Gastroesophageal sphincter (tissue), 4 donors: ENCODE measurements around the gene CCP110. TPM values are rescaled to one million over a fixed set of nuclear protein-coding genes. Genes with fewer than 3 reads are reported as not detected.

ENCODE experiments used
- ATAC-seq: fragments of 150-250 bp; one replicate; pipeline ENCODE4 v1.9.1; 2016; ENCODE audit warnings: mild to moderate bottlenecking, moderate library complexity
- H3K27ac ChIP-seq, 4 donors: fragments of 200-600 bp; sonication (generic) in 3 of 4; 1 replicate in 3 of 4; 2 replicates in 1 of 4; pipeline ENCODE4 v1.5.1; 2016 to 2019
- H3K27me3 ChIP-seq: fragments of 200-600 bp; sonication (generic); one replicate; pipeline ENCODE4 v1.5.1; 2019
- H3K36me3 ChIP-seq, 2 donors: fragments of 200-600 bp; sonication (generic); one replicate each; pipeline ENCODE4 v1.5.1; 2019; ENCODE audit warnings: control low read depth in 1 of 2
- H3K4me1 ChIP-seq, 3 donors: fragments of 200-600 bp; sonication (generic); 1 replicate in 2 of 3; 2 replicates in 1 of 3; pipeline ENCODE4 v1.5.1; 2016 to 2019; ENCODE audit warnings: control low read depth in 2 of 3
- H3K4me3 ChIP-seq, 2 donors: fragments of 200-600 bp; sonication (generic); one replicate each; pipeline ENCODE4 v1.5.1; 2019; ENCODE audit warnings: mild to moderate bottlenecking in 1 of 2, moderate library complexity in 1 of 2
- H3K9me3 ChIP-seq, 3 donors: fragments of 200-600 bp; sonication (generic); one replicate each; pipeline ENCODE4 v1.5.1; 2017 to 2019; ENCODE audit warnings: control low read depth in 2 of 3
- EP300 ChIP-seq: sonication (generic); formaldehyde crosslinking; IDR thresholded peaks from one replicate; pipeline ENCODE4 v1.6.1; 2017; ENCODE audit warnings: antibody characterized with exemption, mild to moderate bottlenecking
- POLR2A ChIP-seq, 2 donors: fragments of 450-650 bp; IDR thresholded peaks; one replicate each; pipeline ENCODE4 v1.6.1; 2017; ENCODE audit warnings: antibody characterized with exemption in 2 of 2, mild to moderate bottlenecking in 2 of 2, moderate library complexity in 1 of 2
- POLR2AphosphoS5 ChIP-seq: sonication (generic); formaldehyde crosslinking; IDR thresholded peaks from one replicate; pipeline ENCODE4 v1.6.1; 2017; ENCODE audit warnings: antibody characterized with exemption
- WGBS, 2 donors: methylation state at CpG; one replicate each; pipeline ENCODE4 v1.1.5; 2018; ENCODE audit warnings: low coverage in 1 of 2; 5-methylcytosine and 5-hydroxymethylcytosine counted together
- total RNA-seq, 4 donors: library from RNA; depleted of rRNA; stranded (reverse); fragments of >200 nt; gene quantifications; one replicate each; pipeline ENCODE4 v1.1.0, GENCODE V29; 2016
- TF ChIP-seq, protein P1 (sequence below), 4 experiments: fragments of 200-600 bp in 2 of 4; fragments of 450-650 bp in 2 of 4; sonication (generic) in 1 of 4; IDR thresholded peaks; one replicate each; pipeline ENCODE4 v1.5.1; 2017 to 2019; ENCODE audit warnings: antibody characterized with exemption in 4 of 4, mild to moderate bottlenecking in 2 of 4, moderate library complexity in 2 of 4

CCP110 gene
- total RNA-seq, 4 donors from 2014 or later, result 15.9 to 19.1 (median 17.5) TPM

DNA sequence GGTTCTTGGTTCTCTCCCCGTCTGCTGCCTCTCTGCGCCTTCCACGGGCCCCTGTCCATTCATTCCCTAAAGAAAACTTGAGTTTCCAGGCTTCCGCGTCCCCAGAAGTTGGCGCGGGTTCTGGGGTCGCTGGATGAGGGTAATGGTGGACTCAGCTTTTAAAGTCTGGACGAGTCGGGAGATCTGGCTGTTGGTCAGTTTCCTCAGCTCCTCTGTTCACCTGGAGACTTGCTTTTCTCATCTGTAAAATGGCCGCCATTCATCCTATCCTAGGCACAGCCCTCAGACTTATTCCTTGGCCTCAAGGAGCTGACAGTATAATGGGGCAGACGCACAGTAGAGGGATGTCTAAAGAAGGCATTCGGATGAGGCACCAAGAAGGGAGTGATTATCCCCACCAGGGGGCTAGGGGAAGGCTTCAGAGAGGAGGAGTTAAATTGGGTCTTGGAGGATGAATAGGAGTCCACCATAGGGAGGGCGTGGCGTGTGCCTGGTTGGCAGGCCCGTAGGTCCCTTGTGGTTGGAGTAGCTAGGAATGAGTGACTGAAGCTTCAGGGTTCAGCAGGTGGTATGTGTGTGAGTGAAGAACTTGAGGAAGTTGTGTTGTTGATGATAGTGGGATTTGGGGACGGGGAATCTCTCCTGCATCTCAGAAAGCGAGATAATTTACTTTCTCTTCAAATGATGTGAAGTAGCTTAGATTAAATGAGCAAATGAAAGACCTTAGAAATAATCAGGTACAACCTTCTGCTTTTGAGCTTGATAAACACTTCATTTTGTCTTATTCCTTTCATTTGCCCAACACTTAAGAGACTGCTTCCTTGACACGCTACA lies 32.4 kb downstream of the CCP110 start:
- 53 to 71% methylated on average over 5 to 13 of the region's 19 CpGs for WGBS, 2 donors
- Histone ChIP-seq H3K36me3 (peaks cover 0 to 10% of the 10 kb centered on the region in 2 donors), H3K27ac (peak overlapping the region; percentile 60 to 93 (median 90)), H3K9me3 (no peaks in the 10 kb centered on the region), H3K4me1 (peaks cover 0 to 36% (median 2%) of the 10 kb centered on the region in 3 donors), H3K4me3 (peak overlapping the region; percentile 69 to 87), H3K27me3 (no peaks in the 10 kb centered on the region)
- no peak for ATAC-seq
- TF ChIP-seq POLR2A (IDR thresholded peaks at IDR 0.05) (no peak), EP300 (no peak), POLR2AphosphoS5 (no peak)
- TF ChIP-seq, protein P1, sequence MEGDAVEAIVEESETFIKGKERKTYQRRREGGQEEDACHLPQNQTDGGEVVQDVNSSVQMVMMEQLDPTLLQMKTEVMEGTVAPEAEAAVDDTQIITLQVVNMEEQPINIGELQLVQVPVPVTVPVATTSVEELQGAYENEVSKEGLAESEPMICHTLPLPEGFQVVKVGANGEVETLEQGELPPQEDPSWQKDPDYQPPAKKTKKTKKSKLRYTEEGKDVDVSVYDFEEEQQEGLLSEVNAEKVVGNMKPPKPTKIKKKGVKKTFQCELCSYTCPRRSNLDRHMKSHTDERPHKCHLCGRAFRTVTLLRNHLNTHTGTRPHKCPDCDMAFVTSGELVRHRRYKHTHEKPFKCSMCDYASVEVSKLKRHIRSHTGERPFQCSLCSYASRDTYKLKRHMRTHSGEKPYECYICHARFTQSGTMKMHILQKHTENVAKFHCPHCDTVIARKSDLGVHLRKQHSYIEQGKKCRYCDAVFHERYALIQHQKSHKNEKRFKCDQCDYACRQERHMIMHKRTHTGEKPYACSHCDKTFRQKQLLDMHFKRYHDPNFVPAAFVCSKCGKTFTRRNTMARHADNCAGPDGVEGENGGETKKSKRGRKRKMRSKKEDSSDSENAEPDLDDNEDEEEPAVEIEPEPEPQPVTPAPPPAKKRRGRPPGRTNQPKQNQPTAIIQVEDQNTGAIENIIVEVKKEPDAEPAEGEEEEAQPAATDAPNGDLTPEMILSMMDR (IDR thresholded peaks at IDR 0.05), result no peak

DNA sequence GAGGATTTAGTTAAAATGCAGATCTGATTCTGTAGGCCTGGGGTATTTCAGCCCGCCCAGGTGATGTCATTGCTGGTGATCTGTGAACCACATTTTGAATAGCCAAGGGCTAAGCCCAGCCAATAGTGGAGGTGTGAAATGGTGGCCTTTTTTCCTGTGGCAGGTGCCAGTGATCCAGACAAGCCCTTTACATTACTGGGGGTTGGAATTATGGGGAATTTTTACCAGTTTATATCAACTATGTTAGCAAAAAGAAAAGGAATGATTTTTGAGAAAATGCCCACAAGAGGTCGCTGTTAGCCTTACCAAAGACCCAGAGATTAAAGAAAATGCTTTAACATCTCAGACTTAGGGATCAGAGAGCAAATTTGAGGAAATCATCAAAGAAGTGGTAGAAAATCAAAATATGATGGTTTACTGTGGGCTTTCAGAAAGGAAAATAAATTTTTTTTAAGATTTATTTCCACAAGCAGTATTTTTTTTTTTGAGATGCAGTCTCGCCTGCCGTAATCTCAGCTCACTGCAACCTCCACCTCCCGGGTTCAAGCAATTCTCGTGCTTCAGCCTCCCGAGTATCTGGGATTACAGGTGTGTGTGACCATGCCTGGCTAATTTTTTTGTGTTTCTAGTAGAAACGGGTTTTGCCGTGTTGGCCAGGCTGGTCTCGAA lies 35.6 kb downstream of the CCP110 start:
- Histone ChIP-seq H3K4me3 (no peak overlapping the region), H3K4me1 (peaks cover 0 to 33% (median 2%) of the 10 kb centered on the region in 3 donors), H3K36me3 (peaks cover 0 to 8% of the 10 kb centered on the region in 2 donors), H3K9me3 (peaks cover 0 to 14% (median 0%) of the 10 kb centered on the region in 3 donors), H3K27ac (no peak overlapping the region), H3K27me3 (no peaks in the 10 kb centered on the region)
- 69 to 73% methylated on average over 10 of the region's 10 CpGs for WGBS, 2 donors
- TF ChIP-seq, protein P1 (IDR thresholded peaks at IDR 0.05), result peak; percentile 56 to 71 (median 63)
- TF ChIP-seq POLR2AphosphoS5, result no peak
- ATAC-seq, result no peak

DNA sequence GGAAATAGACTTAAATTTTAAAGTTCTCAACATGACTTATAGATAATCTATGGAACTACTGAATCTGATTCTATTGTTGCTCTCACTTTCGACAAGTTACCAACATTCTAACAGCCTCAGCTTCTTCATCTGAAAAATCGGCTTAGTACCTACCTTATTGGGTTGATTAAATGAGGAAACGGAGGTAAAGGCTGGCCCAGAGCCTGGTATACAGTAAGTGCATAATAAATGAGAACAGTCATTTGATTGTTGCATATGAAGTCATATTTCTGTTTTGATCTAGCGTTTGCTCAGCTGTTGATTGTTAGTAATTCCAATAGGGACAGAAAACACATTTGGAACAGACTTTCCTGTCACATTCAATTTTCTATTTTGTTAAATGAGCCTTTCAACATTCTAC lies 36.3 kb downstream of the CCP110 start:
- Histone ChIP-seq H3K4me1 (peaks cover 0 to 26% (median 0%) of the 10 kb centered on the region in 3 donors), H3K36me3 (peaks cover 0 to 15% of the 10 kb centered on the region in 2 donors), H3K4me3 (no peak overlapping the region), H3K27me3 (no peaks in the 10 kb centered on the region), H3K27ac (no peak overlapping the region), H3K9me3 (peaks cover 0 to 14% (median 0%) of the 10 kb centered on the region in 3 donors)
- 91% methylated on average over 4 of the region's 4 CpGs; no CpG with 5 or more reads in 1 of the 2 donors for WGBS, 2 donors
- no peak for TF ChIP-seq POLR2AphosphoS5
- TF ChIP-seq, protein P1 (IDR thresholded peaks at IDR 0.05), result no peak
- no peak for TF ChIP-seq EP300
- no peak for TF ChIP-seq POLR2A (IDR thresholded peaks at IDR 0.05)
- ATAC-seq, result no peak

DNA sequence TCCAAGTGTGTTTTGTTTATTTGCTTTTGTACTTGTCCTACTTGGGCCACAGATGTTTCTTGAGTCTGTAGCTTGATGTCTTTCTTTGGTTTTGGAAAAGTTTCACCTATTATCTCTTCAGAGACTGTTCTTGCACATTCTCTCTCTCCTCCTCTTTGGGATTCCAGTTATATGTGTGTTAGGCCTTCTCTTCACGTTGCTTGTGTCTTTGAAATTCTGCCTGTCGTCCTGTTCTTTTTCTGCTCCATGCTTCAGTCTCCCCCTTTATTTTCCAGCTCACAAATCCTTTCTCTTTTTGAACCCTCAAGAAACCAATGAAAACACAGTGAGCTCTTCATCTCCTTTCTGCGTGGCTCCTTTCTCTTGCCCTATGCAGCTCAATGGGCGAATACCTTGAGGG lies 39.6 kb downstream of the CCP110 start:
- no peak for ATAC-seq
- Histone ChIP-seq H3K27me3 (no peaks in the 10 kb centered on the region), H3K9me3 (peaks cover 0 to 14% (median 0%) of the 10 kb centered on the region in 3 donors), H3K27ac (no peak overlapping the region), H3K4me1 (peaks cover 0 to 10% (median 0%) of the 10 kb centered on the region in 3 donors), H3K4me3 (no peak overlapping the region), H3K36me3 (peaks cover 0 to 48% of the 10 kb centered on the region in 2 donors)
- 78 to 96% methylated on average over 4 of the region's 4 CpGs for WGBS, 2 donors
- TF ChIP-seq, protein P1 (IDR thresholded peaks at IDR 0.05), result no peak
- no peak for TF ChIP-seq POLR2A (IDR thresholded peaks at IDR 0.05)
- no peak for TF ChIP-seq EP300
- TF ChIP-seq POLR2AphosphoS5, result no peak
